HG03135 (cell line): ENCODE data around the gene MANSC4.

Experiments used
- ATAC-seq: cut with Tn5 transposase; IDR thresholded peaks from one replicate; pipeline ENCODE4 v1.9.1; 2021; ENCODE audit warnings: mild to moderate bottlenecking, moderate library complexity; ENCODE audit not compliant: unreplicated experiment

The MANSC4 gene

DNA sequence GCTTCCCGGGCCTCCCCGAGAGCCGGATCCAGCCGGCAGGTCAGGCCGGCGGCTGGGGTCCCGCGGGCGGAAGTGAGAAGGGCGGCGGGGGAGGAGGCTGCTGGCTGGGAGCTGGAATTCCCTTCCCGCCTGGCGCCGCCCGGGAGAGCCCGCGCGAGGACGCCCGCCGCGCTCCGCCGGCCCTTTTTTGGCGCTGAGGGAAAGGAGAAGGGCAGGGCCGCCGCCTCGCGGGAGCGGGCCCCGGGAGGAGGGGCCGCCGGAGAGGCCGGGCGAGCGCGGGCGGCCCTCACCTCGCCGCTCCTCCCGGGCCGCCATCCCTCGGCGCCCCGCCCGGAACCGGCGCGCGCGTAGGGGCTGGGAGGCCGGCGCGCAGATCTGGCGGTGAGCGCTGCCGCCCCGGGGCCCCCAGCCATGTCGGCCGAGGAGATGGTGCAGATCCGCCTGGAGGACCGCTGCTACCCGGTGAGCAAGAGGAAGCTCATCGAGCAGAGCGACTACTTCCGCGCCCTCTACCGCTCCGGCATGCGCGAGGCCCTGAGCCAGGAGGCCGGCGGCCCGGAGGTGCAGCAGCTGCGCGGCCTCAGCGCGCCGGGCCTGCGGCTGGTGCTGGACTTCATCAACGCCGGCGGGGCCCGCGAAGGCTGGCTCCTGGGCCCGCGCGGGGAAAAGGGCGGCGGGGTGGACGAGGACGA, at the start of gene MANSC4, which contains the start of gene KLHL42:
TSS of gene MANSC4 (minus strand) at position 317 of the 692 bp plus-strand sequence. CDS start 8,960 bp downstream, outside the sequence.
TSS of gene KLHL42 (plus strand) at position 314 of the 692 bp plus-strand sequence. CDS start at position 412, 98 bp downstream.
- peak; percentile 81 for ATAC-seq

DNA sequence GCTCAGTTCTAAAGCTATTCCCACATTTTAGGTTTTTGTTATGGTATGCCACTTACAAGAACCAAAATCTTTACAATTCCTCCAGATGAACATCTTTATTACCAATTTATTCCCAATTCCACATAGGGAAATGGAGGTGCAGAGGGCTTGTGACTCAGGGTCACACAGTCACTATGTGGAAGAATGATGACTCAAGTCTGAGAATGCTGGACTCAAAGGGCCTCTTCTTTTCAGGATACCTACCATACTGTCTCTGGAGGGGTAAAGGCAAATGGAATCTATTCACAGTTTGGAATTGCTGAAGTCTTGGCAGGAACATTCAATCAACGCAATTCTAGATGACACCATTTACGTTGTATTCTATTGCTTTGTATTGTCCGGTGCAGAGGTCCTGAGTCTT, 48.2 kb upstream of the MANSC4 start:
- no peak for ATAC-seq

DNA sequence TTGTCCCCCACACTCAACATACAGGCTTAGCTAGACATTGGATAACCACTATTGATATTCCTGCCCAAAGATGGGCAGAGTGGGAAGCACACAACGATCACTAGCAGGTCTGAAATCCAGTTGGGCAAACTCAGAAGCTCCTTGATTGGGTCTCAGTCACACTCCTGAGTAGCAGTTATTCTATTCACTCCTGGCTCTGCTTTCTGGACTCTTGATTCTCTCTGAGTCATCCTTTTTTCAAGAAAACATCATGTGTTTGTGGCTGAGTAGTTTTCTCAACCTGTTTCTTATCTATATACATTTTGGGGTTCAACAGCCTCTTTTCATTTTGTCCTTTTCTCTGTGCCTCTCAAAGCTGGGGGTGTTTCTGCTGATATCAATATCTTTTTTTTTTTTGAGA, 46.0 kb upstream of the MANSC4 start:
- no peak for ATAC-seq

DNA sequence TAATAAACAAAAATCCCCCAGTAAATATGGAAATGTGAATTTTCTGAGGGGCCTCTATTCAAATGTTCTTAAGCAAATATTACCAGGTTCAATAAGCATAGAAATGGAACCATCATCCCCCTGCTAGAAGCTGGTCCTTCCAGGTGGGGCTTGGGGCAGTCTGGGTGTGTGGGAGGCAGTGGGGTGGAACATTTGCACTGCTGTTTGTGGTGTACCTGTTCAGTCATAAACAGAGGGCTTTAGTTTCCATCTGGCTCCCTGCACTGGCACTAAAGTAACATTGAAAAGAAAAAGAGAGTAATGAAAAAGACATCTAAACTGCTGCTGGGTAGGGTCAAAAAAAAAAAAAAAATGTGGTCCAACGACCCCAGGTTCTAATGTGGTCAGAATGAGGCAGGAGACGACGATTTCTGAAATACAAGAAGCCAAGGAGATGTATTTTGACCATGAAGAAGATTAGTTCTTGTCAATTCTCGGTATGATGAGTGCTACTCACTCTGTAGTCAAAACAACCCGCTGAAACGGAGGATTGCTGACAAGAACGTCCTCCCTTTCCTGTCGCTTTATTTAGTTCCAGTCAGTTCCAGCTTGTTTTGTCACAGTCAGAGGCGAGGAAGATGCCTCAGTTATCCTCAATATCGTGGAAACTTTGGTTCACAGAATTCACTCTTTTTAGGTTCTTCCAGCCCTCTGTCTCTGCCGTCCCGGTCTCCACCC, 44.2 kb upstream of the MANSC4 start:
- ATAC-seq: peak; percentile 56

GRCh38 chr12:27823038-27823437, 43.0 kb upstream of the MANSC4 start:
- no peak for ATAC-seq

DNA sequence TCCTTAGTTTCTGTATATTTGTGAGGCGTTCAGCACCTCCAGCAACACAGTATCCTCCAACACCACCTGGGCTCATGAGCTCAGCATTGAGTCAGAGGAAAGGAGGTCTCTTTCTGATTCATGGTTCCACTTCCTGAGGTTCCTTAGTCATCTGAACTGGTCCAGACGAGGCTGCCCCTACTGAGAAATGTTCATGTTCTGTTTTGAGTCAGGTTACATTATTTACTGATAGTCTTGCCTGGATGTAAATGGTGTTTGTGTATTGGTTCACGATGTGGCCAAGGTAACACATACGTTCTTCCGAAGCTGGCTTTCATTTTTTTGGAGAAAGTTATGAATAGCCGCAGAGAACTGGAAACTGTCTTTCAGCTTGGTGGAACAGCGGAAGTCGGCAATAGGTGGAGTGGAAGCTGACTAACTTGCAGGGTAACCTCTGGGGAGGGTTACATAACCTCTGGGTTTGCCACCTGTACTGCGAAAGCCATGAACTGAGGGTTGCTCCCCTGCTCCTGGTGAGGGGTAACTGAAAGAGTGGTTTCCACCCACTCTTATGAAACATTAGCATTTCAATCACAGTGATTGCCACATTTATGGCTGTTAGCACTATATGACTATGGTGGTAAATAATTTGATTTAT, 42.2 kb upstream of the MANSC4 start:
- ATAC-seq: peak; percentile 71

- ATAC-seq: no peak
Observed at GRCh38 chr12:27821259-27821973, 41.4 kb upstream of the MANSC4 start.

DNA sequence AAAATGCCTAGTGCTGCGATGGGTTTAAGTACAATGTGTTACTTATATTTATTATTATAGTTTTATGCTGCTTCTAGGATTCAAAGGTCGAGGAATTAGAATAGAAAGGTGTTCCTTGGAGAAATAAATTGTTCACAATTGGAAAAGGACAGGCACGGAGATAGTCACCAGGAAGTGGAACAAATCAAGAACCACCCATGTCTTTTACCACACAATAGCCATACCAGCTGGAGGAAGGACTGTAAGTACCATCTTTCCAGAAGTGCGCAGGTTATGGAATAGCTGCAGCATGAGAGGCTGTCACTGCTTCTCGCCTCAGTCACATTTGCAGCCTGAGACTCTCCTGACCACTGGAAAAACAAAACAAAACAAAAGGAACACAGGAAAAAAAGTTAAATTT, 40.5 kb upstream of the MANSC4 start:
- no peak for ATAC-seq

GRCh38 chr12:27818401-27818918, 38.4 kb upstream of the MANSC4 start:
- ATAC-seq: no peak

GRCh38 chr12:27817766-27818165, 37.7 kb upstream of the MANSC4 start:
- ATAC-seq: no peak

GRCh38 chr12:27814851-27815591, 35.0 kb upstream of the MANSC4 start:
- ATAC-seq: no peak

DNA sequence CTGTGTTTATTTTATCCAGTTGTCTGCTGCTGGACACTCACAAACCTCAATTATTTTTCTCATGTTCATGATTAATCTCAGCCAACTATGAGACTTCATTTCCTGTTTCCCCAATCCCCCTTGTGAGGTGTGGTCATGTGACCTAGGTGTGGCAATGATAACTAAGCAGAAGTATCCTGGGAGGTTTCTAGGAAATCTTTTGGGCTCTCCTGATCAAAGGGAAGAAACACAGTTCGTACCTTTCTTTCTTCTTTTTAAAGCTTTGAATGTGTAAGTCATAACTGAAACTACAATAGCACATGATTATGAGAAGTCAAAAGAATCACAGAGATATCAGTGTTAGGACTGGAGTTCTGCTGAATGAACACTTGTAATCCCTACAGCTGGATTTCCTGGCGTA, 34.4 kb upstream of the MANSC4 start:
- no peak for ATAC-seq

DNA sequence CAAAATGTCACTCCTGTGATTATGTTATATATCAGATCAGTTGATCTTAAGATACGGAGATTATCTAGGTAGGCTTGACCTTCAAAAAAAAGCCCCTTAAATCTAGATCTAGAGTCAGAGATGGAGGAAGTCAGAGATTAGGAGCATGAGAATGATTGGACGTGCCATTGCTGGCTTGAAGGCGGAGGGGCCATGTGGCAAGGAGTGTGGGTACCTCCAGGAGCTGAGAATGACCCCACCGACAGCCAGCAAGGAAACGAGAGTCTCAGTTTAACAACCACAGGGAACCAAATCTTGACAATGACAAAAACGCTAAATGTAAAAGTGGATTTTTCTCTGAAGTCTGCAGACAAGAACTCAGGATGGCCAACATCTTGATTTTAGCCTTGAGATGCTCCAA, 32.5 kb upstream of the MANSC4 start:
- ATAC-seq: no peak

DNA sequence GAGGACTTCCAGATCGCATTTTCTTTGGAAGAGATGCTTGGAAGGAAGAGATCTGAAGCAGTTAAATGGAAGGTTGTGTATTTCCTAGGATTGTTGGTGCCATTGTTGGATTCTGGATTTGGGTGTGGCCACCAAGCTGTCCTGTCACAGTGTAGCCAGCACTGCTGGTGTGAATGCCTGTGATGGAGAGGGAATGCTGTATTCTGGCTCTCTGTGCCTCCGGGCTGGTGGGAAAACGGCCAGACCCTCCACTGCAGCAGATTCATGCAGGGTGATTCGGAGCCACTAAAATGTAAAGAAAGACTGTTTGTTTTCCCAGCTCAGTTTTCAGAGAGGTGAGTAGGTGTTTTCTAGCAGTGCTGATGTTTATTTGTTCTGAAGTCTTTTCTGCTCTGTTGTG, 30.7 kb upstream of the MANSC4 start:
- ATAC-seq: no peak

- no peak for ATAC-seq
Observed at GRCh38 chr12:27808841-27809240, 28.8 kb upstream of the MANSC4 start.

DNA sequence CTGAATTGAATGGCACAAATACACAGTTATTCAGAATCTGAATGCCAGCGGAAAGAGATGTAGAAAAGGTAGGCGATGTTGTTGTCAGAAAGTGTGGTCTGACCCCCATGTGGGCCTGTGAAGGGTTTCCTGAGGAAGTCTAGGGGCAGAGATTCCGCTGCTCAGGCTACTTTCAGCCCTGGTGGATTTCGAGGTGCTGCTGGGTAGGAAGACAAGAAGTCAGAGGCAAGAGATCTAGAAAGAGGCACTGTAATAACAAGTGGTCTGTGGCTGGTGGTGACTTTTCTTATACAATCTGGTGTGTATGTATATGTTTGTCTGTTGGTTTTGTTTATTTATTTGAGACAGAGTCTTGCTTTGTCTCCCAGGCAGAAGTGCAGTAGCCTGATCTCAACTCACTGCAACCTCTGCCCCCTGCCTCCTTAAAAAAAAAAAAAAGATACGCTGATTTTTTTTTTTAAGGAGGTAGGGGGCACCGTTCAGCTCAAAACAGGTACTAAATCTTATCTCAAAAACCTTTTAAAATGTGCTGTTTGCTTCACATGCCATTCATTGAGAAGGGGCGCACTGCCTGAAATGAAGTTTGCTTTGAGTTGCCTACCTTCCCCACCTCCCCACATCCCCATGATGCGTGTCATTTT, 27.1 kb upstream of the MANSC4 start:
- ATAC-seq: no peak

GRCh38 chr12:27806259-27806658, 26.2 kb upstream of the MANSC4 start:
- ATAC-seq: no peak

DNA sequence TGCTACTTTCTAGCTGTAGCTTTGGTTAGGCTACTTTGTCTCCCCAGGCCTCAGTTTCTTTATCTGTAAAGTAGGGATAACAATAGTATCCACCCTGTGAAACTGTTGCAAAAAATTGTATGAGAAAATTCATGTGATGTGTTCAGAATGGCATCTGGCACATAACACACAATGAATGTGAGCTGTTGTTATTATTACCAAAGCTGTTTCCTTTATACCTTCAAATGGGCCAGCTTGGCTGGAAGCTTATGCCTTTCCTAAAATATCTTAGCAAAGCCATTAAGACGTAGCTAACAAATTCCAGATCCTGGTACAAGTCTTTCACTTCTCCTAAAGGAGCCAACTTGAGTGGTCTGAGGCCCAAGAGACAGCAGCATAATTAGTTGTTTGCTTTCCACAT, 25.2 kb upstream of the MANSC4 start:
- no peak for ATAC-seq

DNA sequence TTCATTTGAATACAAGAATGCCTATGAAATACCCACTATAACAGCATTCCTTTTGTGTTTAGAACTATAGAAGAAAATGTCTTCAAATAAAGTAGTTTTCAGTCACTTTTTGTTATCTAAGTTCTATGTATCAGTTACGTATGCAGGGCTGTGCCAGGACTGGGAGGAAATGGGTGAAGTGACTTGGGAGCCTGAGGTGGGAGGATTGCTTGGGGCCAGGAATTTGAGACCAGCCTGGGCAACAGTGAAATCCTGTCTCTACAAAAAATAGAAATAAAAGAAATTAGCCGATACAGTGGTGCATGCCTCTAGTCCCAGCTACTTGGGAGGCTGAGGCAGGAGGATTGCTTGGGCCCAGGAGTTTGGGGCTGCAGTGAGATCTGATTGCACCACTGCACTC, 22.9 kb upstream of the MANSC4 start:
- ATAC-seq: no peak

DNA sequence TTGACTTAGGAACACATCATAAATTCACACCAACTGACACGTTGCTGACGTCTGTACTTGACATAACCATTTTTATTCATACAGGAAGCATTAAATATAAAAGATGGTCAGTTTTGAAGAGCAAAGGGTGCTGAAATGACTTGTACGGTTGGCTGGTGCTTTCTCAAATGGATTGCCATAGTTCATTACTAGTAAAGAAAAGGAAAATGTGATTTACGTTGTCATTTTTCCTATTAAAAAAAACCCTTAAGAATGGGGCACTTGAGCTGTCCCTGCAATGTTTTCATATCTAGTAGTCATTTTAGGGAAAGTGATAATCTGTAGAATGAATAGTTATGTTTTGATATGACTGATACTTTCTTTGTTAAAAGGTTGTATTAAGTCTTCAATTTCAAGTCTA, 22.5 kb upstream of the MANSC4 start:
- ATAC-seq: no peak
